ENCODE results near the gene ACAP1.

ACAP1 gene

GRCh38 chr17:7383371-7383741, 47.0 kb downstream of the ACAP1 start:
- peaks cover 5 to 9% of the 10 kb centered on the region in 2 donors for H3K4me1 Mint-ChIP-seq (ENCODE audit: low read depth in 2 of 2)
- H3K36me3 Mint-ChIP-seq (ENCODE audit: insufficient read depth) = peaks cover 13% of the 10 kb centered on the region
- no peaks in the 10 kb centered on the region for H3K9me3 Mint-ChIP-seq
- H3K27me3 Mint-ChIP-seq = peaks cover 25 to 43% of the 10 kb centered on the region in 2 donors
- no peak for ATAC-seq (replicated peaks)
- no peak overlapping the region for H3K27ac Mint-ChIP-seq
- DNase-seq = no peak
- peak overlapping the region; percentile 65 to 71 for H3K4me3 Mint-ChIP-seq

GRCh38 chr17:7383742-7384488, 47.6 kb downstream of the ACAP1 start:
- H3K9me3 Mint-ChIP-seq = no peaks in the 10 kb centered on the region
- peaks cover 13% of the 10 kb centered on the region for H3K36me3 Mint-ChIP-seq (ENCODE audit: insufficient read depth)

GRCh38 chr17:7384489-7385081, 48.3 kb downstream of the ACAP1 start:
- Mint-ChIP-seq H3K4me1 (ENCODE audit: low read depth in 2 of 2) (peaks cover 5 to 9% of the 10 kb centered on the region in 2 donors), H3K4me3 (peak overlapping the region; percentile 65 to 71), H3K27ac (peak overlapping the region; percentile 70 to 72), H3K27me3 (peaks cover 18 to 33% of the 10 kb centered on the region in 2 donors), H3K36me3 (ENCODE audit: insufficient read depth) (peaks cover 17% of the 10 kb centered on the region), H3K9me3 (no peaks in the 10 kb centered on the region)
- DNase-seq (no peak), ATAC-seq (replicated peaks) (no peak)

More at GRCh38 chr17:7383742-7384488, 47.6 kb downstream of the ACAP1 start:
- ATAC-seq (replicated peaks) (peak; percentile 96), DNase-seq (peak; percentile 66 to 74 (median 73))
- Mint-ChIP-seq H3K27ac (peak overlapping the region; percentile 70 to 72), H3K27me3 (peaks cover 24 to 39% of the 10 kb centered on the region in 2 donors), H3K4me3 (peak overlapping the region; percentile 65 to 71), H3K4me1 (ENCODE audit: low read depth in 2 of 2) (peaks cover 5 to 9% of the 10 kb centered on the region in 2 donors)

- Mint-ChIP-seq H3K4me1 (ENCODE audit: low read depth in 2 of 2) (peaks cover 20 to 23% of the 10 kb centered on the region in 2 donors), H3K27me3 (no peaks in the 10 kb centered on the region), H3K4me3 (no peak overlapping the region), H3K36me3 (ENCODE audit: insufficient read depth) (peaks cover 27% of the 10 kb centered on the region), H3K9me3 (no peaks in the 10 kb centered on the region), H3K27ac (no peak overlapping the region)
- ATAC-seq (replicated peaks) (no peak), DNase-seq (no peak)
Measured at GRCh38 chr17:7388856-7389255, 52.5 kb downstream of the ACAP1 start.

GRCh38 chr17:7389924-7390910, 53.9 kb downstream of the ACAP1 start:
- Mint-ChIP-seq H3K27ac (peak overlapping the region; percentile 39 to 71), H3K4me1 (ENCODE audit: low read depth in 2 of 2) (peaks cover 22 to 24% of the 10 kb centered on the region in 2 donors), H3K9me3 (no peaks in the 10 kb centered on the region), H3K4me3 (no peak overlapping the region), H3K27me3 (no peaks in the 10 kb centered on the region), H3K36me3 (ENCODE audit: insufficient read depth) (peaks cover 29% of the 10 kb centered on the region)
- no peak for ATAC-seq (replicated peaks)
- no peak for DNase-seq

GRCh38 chr17:7391307-7391706, 55.0 kb downstream of the ACAP1 start:
- DNase-seq (no peak), ATAC-seq (replicated peaks) (no peak)
- no peaks in the 10 kb centered on the region for H3K27me3 Mint-ChIP-seq
- H3K27ac Mint-ChIP-seq = peak overlapping the region in 1 of 2 donors; percentile 63
- no peaks in the 10 kb centered on the region for H3K9me3 Mint-ChIP-seq
- H3K36me3 Mint-ChIP-seq (ENCODE audit: insufficient read depth) = peaks cover 29% of the 10 kb centered on the region
- no peak overlapping the region for H3K4me3 Mint-ChIP-seq
- peaks cover 22 to 24% of the 10 kb centered on the region in 2 donors for H3K4me1 Mint-ChIP-seq (ENCODE audit: low read depth in 2 of 2)

GRCh38 chr17:7392696-7393612, 56.6 kb downstream of the ACAP1 start:
- Mint-ChIP-seq H3K4me1 (ENCODE audit: low read depth in 2 of 2) (peaks cover 20 to 24% of the 10 kb centered on the region in 2 donors), H3K9me3 (no peaks in the 10 kb centered on the region), H3K4me3 (peak overlapping the region; percentile 92 to 97), H3K27me3 (no peaks in the 10 kb centered on the region), H3K36me3 (ENCODE audit: insufficient read depth) (peaks cover 24% of the 10 kb centered on the region), H3K27ac (peak overlapping the region; percentile 95 to 96)
- DNase-seq = no peak
- no peak for ATAC-seq (replicated peaks)

- Mint-ChIP-seq H3K27ac (peak overlapping the region; percentile 95 to 96), H3K27me3 (no peaks in the 10 kb centered on the region), H3K36me3 (ENCODE audit: insufficient read depth) (peaks cover 24% of the 10 kb centered on the region), H3K4me1 (ENCODE audit: low read depth in 2 of 2) (peaks cover 20 to 24% of the 10 kb centered on the region in 2 donors), H3K9me3 (no peaks in the 10 kb centered on the region), H3K4me3 (peak overlapping the region; percentile 92 to 97)
- peak in 2 of 3 experiments; percentile 69 to 70 for DNase-seq
- peak; percentile 72 for ATAC-seq (replicated peaks)
Measured at GRCh38 chr17:7393613-7394451, 57.5 kb downstream of the ACAP1 start.

- no peaks in the 10 kb centered on the region for H3K9me3 Mint-ChIP-seq
- H3K27me3 Mint-ChIP-seq = no peaks in the 10 kb centered on the region
- peak; percentile 78 to 82 (median 82) for DNase-seq
- peak; percentile 86 for ATAC-seq (replicated peaks)
- H3K27ac Mint-ChIP-seq = peak within 1 kb of the TSS; percentile 95 to 96
- H3K4me3 Mint-ChIP-seq = peak within 1 kb of the TSS; percentile 92 to 97
- peaks cover 20 to 24% of the 10 kb centered on the region in 2 donors for H3K4me1 Mint-ChIP-seq (ENCODE audit: low read depth in 2 of 2)
- peaks cover 20% of the 10 kb centered on the region for H3K36me3 Mint-ChIP-seq (ENCODE audit: insufficient read depth)
Measured at GRCh38 chr17:7394452-7395191, 58.3 kb downstream of the ACAP1 start, which contains the start of gene PLSCR3. Gene PLSCR3, minus strand, starts transcription at chr17:7394525. Its CDS starts 415 bp downstream, at chr17:7394110.

GRCh38 chr17:7396147-7396546, 59.8 kb downstream of the ACAP1 start:
- no peak overlapping the region for H3K27ac Mint-ChIP-seq

GRCh38 chr17:7398612-7399011, 62.3 kb downstream of the ACAP1 start:
- Mint-ChIP-seq H3K27ac (no peak overlapping the region), H3K27me3 (no peaks in the 10 kb centered on the region), H3K4me1 (ENCODE audit: low read depth in 2 of 2) (peaks cover 12 to 16% of the 10 kb centered on the region in 2 donors), H3K36me3 (ENCODE audit: insufficient read depth) (peaks cover 3% of the 10 kb centered on the region), H3K9me3 (no peaks in the 10 kb centered on the region), H3K4me3 (no peak overlapping the region)
- no peak for DNase-seq
- no peak for ATAC-seq (replicated peaks)

More at GRCh38 chr17:7396147-7396546, 59.8 kb downstream of the ACAP1 start:
- DNase-seq = no peak
- peaks cover 12% of the 10 kb centered on the region for H3K36me3 Mint-ChIP-seq (ENCODE audit: insufficient read depth)
- no peaks in the 10 kb centered on the region for H3K27me3 Mint-ChIP-seq
- ATAC-seq (replicated peaks) = no peak
- peaks cover 15 to 21% of the 10 kb centered on the region in 2 donors for H3K4me1 Mint-ChIP-seq (ENCODE audit: low read depth in 2 of 2)
- H3K9me3 Mint-ChIP-seq = no peaks in the 10 kb centered on the region
- H3K4me3 Mint-ChIP-seq = no peak overlapping the region
